HG03571 (cell line): ENCODE results near the gene TMEM240.
"Not testable (repeated sequence)": the region's sequence is repeated elsewhere in the genome, so short reads cannot be mapped to it uniquely, and the experiment has no call there.

ENCODE experiments used
- ATAC-seq: cut with Tn5 transposase; IDR thresholded peaks from one replicate; pipeline ENCODE4 v1.9.1; 2021; ENCODE audit not compliant: unreplicated experiment

TMEM240 gene

GRCh38 chr1:1558591-1558990 lies 18.2 kb upstream of the TMEM240 start:
- ATAC-seq = no peak

GRCh38 chr1:1557688-1558087 lies 17.3 kb upstream of the TMEM240 start:
- ATAC-seq = not testable (repeated sequence)

GRCh38 chr1:1556961-1557360 lies 16.5 kb upstream of the TMEM240 start:
- ATAC-seq = not testable (repeated sequence)

- no peak for ATAC-seq
These were observed 16.1 kb upstream of the TMEM240 start for GRCh38 chr1:1556505-1556904.

GRCh38 chr1:1554926-1555915 lies 14.8 kb upstream of the TMEM240 start:
- no peak for ATAC-seq

GRCh38 chr1:1554550-1554925 lies 14.1 kb upstream of the TMEM240 start:
- no peak for ATAC-seq

GRCh38 chr1:1553821-1554494 lies 13.5 kb upstream of the TMEM240 start:
- no peak for ATAC-seq

- no peak for ATAC-seq
These were observed 11.8 kb upstream of the TMEM240 start for GRCh38 chr1:1552263-1552639.

GRCh38 chr1:1551524-1552262 lies 11.3 kb upstream of the TMEM240 start:
- no peak for ATAC-seq

- ATAC-seq = no peak
These were observed 10.4 kb upstream of the TMEM240 start for GRCh38 chr1:1550591-1551432.

GRCh38 chr1:1550087-1550486 lies 9.7 kb upstream of the TMEM240 start:
- ATAC-seq = no peak

GRCh38 chr1:1548591-1548990 lies 8.2 kb upstream of the TMEM240 start:
- ATAC-seq = no peak

GRCh38 chr1:1547476-1547875 lies 7.1 kb upstream of the TMEM240 start:
- no peak for ATAC-seq

- ATAC-seq = no peak
These were observed 6.6 kb upstream of the TMEM240 start for GRCh38 chr1:1547011-1547410.

- no peak for ATAC-seq
These were observed 5.7 kb upstream of the TMEM240 start for GRCh38 chr1:1545946-1546737.

GRCh38 chr1:1544544-1544943 lies 4.1 kb upstream of the TMEM240 start:
- ATAC-seq = no peak

- no peak for ATAC-seq
These were observed 3.3 kb upstream of the TMEM240 start for GRCh38 chr1:1543706-1544099.

- ATAC-seq = no peak
These were observed 2.6 kb upstream of the TMEM240 start for GRCh38 chr1:1542766-1543705.
